Activated CD8-positive, alpha-beta memory T cell treated with anti-CD3 and anti-CD28 coated beads, Interleukin-2, amount 50 U/mL, for 48 hours (primary cell): ENCODE results near the gene MEMO1.
"Not testable (repeated sequence)": the region's sequence is repeated elsewhere in the genome, so short reads cannot be mapped to it uniquely, and the experiment has no call there.

Experiments used
- DNase-seq: peaks from one replicate; pipeline ENCODE4 v3.0.0-alpha.2; 2020

The MEMO1 gene

GRCh38 chr2:31956312-31956711, 54.5 kb downstream of the MEMO1 start:
- DNase-seq: no peak

- not testable (repeated sequence) for DNase-seq
Observed at GRCh38 chr2:31953095-31953494, 57.7 kb downstream of the MEMO1 start.

GRCh38 chr2:31950946-31951562, 59.8 kb downstream of the MEMO1 start:
- DNase-seq: no peak

- no peak for DNase-seq
Observed at GRCh38 chr2:31947871-31948270, 62.9 kb downstream of the MEMO1 start.

GRCh38 chr2:31946838-31947237, 64.0 kb downstream of the MEMO1 start:
- no peak for DNase-seq

- no peak for DNase-seq
Observed at GRCh38 chr2:31945572-31945935, 65.3 kb downstream of the MEMO1 start.

- DNase-seq: no peak
Observed at GRCh38 chr2:31944828-31945571, 65.8 kb downstream of the MEMO1 start.

- no peak for DNase-seq
Observed at GRCh38 chr2:31943636-31944225, 67.1 kb downstream of the MEMO1 start.

GRCh38 chr2:31940920-31941319, 69.9 kb downstream of the MEMO1 start:
- no peak for DNase-seq

GRCh38 chr2:31937741-31938140, 73.1 kb downstream of the MEMO1 start:
- DNase-seq: no peak

GRCh38 chr2:31935370-31935769, 75.4 kb downstream of the MEMO1 start:
- no peak for DNase-seq

GRCh38 chr2:31933066-31933465, 77.7 kb downstream of the MEMO1 start:
- no peak for DNase-seq

GRCh38 chr2:31932589-31932988, 78.2 kb downstream of the MEMO1 start:
- DNase-seq: no peak

- no peak for DNase-seq
Observed at GRCh38 chr2:31931916-31932315, 78.9 kb downstream of the MEMO1 start.

GRCh38 chr2:31925517-31925916, 85.3 kb downstream of the MEMO1 start:
- no peak for DNase-seq

- DNase-seq: no peak
Observed at GRCh38 chr2:31923662-31924061, 87.1 kb downstream of the MEMO1 start.

GRCh38 chr2:31922542-31923408, 88.0 kb downstream of the MEMO1 start:
- DNase-seq: no peak

- DNase-seq: no peak
Observed at GRCh38 chr2:31920962-31921361, 89.8 kb downstream of the MEMO1 start.

- DNase-seq: no peak
Observed at GRCh38 chr2:31919499-31919898, 91.3 kb downstream of the MEMO1 start.

- DNase-seq: no peak
Observed at GRCh38 chr2:31909661-31910060, 101.1 kb downstream of the MEMO1 start.

- DNase-seq: not testable (repeated sequence)
Observed at GRCh38 chr2:31907491-31907890, 103.3 kb downstream of the MEMO1 start.

- DNase-seq: no peak
Observed at GRCh38 chr2:31903109-31903780, 107.6 kb downstream of the MEMO1 start.

GRCh38 chr2:31901900-31902299, 108.9 kb downstream of the MEMO1 start:
- DNase-seq: no peak
